GM19238 (cell line): ENCODE measurements around the gene PSAP.

Experiments used
- DNase-seq: peaks from one replicate; pipeline ENCODE4 v3.0.0; 2011; ENCODE audit warnings: low spot score; ENCODE audit not compliant: insufficient read length

Gene PSAP

GRCh38 chr10:71788954-71789353, 62.1 kb downstream of the PSAP start:
- DNase-seq: no peak

- no peak for DNase-seq
These were observed 66.3 kb downstream of the PSAP start for GRCh38 chr10:71784679-71785272.

GRCh38 chr10:71783917-71784678, 67.0 kb downstream of the PSAP start:
- no peak for DNase-seq

DNA sequence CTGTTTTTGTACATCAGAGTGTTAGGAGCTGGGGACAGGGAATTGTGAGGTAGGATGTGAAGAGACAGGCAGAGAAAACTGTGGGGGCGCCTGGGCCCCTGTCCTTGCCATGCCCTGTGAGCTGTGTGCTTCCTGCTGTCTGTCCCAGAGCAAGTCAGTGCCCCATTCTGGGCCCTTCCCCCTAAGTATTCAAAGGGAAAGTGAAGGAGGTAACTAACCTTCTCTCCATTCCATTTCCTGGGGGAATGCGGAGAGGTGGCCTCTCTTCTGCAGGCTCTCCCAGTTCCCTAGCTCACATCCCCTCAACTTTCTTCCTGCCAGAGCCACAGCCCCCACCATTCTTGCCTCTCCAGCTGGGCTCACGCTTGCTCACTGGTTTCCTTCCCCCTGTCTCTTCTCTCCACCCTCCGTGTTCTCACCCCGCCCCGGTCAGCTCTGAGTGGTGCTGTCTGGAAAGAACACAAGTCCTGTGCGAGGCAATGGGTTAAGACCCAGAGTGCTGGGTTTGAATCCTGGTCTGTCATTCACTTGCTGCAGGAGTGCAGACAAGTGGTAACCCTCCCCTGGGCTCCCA, 68.0 kb downstream of the PSAP start:
- DNase-seq: no peak

DNA sequence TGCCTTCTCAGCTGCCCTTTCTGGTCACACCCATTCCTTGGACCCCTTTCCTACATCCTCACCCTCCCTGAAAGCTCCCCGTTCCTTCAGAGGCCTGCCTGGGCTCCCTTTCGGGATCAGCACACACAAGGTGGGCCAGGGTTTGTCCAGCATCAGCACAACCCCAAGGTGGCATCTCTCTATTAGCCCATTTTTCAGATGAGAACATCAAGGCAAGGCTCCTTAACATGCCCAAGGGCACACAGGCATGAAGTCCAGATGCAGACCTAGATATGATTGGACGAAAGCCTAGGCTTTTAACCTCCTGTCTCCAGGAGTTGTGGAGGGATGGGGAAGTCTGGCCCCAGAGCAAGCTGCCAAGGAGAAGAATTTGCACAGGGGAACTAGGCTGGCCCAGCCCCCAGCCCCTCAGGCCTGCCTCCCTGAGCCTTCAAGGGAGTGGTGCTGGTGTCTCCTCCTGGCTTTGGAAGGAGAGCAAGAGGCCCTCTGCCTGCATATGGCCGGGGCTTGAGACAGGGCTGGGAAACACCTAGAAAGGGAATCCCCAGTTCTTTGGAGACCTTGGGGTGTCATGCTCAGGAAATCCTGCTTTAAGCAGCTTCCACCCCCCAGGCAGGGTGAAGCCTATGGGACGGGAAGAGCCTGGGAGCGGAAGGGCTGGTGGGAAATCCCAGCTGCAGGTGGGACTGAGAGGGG, 68.7 kb downstream of the PSAP start:
- DNase-seq: no peak

GRCh38 chr10:71780719-71781118, 70.3 kb downstream of the PSAP start:
- DNase-seq: no peak

DNA sequence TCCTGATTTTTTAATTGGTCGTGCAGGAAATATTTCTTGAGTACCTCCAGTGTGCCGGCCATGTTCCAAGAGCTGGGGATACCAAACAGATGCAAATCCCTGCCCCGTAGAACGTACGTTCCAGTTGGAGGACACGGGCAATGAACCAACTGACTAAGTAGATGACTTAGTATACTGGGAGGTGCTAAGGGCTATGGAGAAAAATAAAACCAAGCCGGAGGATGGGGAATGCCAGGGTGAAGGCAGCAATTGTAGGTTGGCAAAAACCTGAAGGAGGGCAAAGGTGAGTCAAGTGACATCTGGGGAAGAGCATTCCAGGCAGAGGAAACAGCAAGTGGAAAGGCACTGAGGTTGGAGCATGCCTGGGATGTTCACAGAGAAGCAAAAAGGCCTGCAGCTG, 70.9 kb downstream of the PSAP start:
- no peak for DNase-seq

- no peak for DNase-seq
These were observed 71.4 kb downstream of the PSAP start for GRCh38 chr10:71779641-71780040.

DNA sequence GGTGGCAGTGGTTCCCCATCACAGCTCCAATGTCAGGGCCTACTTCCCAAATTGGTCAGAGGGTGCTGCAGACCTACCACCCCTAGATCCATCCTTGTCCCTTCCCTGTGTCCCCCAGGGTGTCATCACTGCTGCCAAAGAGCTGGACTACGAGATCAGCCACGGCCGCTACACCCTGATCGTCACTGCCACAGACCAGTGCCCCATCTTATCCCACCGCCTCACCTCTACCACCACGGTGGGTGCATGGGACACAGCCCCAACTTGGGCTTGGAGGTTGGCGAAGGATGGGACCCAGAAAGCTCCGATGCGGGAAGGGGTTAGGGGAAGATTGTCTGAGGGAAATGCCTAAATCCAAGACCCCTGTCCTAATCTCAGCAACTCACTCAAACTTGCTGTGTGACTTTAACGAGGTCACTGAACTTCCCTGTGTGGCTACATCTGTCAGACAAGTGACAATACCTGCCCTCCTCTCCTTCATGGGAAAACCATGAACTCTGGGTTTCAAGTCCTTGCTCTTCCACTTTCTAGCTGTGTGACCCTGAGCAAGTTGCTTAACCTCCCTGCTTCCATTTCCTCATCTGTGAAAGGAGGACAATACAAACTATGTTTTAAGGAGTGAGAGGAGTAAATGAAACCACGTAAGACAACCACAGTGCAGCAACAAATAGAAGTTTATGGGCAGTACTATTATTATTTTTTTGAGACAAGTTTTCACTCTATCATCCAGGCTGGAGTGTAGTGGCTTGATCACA, 72.8 kb downstream of the PSAP start:
- no peak for DNase-seq

DNA sequence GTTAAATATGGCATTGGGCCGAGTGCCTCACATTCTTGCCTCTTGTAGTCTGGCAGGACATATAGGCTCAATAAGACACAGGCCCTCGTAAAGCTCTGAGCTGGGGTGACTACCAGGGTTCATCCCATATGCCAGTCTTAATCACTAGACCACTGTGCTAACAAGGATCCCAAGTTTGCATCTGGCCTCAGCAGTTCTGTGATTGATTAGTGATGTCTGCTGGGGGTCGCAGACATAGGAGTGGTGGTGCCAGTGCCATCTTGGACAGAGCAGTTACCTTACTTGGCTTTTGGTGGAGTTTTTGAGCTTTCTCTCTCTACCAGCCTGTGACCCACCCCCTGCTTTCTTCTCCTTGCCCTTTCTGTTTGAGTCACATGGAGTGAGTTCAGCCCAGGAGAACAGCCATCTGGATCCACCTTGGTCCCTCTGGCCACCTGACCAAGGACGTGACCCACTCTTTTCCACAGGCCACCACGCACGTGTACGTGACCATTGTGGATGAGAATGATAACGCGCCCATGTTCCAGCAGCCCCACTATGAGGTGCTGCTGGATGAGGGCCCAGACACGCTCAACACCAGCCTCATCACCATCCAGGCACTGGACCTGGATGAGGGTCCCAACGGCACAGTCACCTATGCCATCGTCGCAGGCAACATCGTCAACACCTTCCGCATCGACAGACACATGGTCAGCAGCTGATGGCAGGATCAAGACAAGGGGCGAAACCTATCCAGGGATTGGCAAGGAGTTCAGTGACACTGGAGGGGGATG, 73.7 kb downstream of the PSAP start:
- DNase-seq: no peak

- DNase-seq: no peak
These were observed 74.5 kb downstream of the PSAP start for GRCh38 chr10:71776481-71776925.

DNA sequence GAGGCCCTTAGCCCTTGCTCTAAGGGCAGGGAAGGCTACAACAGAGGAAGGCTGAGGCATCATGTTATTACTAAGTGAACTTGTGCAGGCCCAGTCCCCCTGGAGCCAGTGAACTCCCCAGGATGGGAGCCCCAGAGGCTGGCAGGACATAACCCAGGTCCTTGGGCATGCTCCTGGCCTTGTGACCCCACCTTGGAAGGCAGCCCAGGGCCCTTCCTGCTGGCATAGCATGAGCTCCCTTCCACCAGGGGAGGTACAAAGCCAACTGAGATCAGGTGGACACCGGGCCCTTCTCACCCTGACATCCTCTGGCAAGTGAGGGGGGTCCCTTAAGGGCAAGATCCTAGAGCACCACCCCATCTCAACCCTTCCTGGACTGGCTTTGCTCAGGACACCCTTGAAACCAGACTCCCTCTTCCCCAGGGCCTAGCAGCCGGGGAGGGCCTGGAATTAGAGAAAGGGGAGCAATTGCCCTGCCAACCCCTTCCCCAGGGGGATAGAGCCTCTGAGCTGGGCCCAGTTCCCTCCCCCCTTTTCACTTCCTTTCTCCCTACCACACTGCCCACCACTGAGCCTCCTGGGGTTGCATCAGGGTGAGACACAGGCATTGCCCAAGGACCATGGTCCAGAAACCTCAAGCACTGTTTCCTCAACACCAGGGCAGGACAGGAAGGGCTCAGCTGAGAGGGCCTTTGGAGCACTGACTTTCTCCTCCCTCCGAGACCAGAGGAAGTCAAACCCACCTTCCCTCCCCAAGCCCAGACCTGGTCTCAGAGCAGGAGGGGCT, 75.9 kb downstream of the PSAP start:
- no peak for DNase-seq

DNA sequence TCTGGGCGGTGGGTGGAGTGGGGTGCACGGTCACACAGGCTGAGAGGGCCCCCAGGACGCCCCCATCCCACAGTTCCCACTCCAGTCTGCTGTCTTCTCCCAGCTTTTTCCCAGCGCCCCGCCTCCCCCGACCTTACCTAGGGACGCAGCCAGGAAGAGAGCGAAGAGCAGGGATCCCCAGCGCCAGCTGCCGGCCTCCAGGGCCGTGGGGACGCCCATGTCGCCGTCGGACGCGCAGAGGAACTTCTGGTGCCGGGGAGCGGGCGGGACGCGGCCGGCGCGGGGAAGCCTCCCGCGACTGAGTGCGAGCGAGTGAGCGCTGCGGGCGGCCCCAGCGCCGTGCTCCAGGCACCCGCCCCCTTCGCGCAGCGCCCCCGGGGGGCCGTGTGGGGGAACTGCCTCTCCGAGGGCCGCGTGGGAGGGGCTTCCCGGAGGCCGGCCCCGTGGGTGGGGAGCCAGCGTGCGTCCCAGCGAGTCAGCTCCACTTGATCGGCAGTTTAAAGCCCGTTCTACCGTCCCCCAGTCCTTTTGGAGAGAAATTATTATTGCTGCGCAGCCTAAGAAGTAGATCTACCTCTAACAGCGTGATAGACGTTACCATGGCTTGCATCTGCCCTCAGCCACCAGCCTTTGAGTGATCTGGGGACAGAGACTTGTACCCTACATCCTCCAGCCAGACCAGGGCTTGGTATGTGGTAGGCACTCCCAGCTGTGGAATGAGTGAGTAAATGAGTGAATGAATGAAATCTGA, 77.7 kb downstream of the PSAP start, which contains the start of gene VSIR:
VSIR (minus strand) TSS at position 300 of the 751 bp plus-strand sequence; CDS start at position 219, 81 bp downstream.
- DNase-seq: peak; percentile 90

DNA sequence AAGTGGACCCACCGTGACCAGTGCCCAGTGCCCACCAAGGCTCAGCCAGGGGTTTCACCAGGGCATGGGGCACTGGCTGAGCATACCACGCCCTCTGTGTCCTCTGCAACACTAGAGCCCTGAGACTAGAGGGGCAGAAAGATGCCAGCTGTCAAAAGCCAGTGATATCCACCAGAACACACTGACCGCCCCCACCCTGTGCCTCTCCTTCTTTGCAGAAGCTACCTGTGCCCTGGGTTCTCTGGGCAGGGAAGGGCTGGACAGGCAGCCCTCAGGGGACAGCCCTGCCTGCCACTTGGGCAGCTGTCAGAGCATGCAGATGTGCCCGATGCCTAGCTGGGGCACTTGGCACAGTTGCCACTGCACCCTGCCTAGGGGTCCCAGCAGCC, 78.2 kb downstream of the PSAP start:
- DNase-seq: no peak

- DNase-seq: no peak
These were observed 79.0 kb downstream of the PSAP start for GRCh38 chr10:71771821-71772617.

- no peak for DNase-seq
These were observed 79.8 kb downstream of the PSAP start for GRCh38 chr10:71771204-71771603.

DNA sequence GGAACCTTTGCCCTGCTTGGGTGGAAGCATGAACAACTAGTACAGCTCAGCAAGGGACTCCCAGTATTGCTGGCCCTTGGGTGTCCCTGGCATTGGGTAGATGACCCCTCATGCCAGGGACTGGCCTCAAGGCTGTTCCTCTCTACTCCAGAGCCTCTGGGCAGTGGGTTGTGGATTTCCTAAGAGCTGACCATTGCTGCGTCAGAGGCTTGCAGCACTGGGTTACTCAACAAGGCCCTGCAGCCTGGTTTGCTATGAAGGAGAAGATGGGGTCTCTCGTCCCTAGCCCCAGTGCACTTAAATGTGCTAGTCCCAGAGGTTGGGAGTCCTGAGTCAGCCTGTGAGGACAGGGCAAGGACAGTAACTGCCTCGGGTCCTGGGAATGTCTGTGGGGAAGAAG, 80.3 kb downstream of the PSAP start:
- DNase-seq: no peak

GRCh38 chr10:71770255-71770654, 80.8 kb downstream of the PSAP start:
- DNase-seq: no peak
